IMR-90 (cell line): Measurements from ENCODE around the gene SYNM. TPM values are rescaled to one million over a fixed set of nuclear protein-coding genes. Genes with fewer than 3 reads are reported as not detected.

ENCODE experiments used
- ATAC-seq: fragments of 200-7000 bp; cut with Tn5 transposase; 2 replicates; pipeline ENCODE4 v1.9.1; 2020; ENCODE audit warnings: low read depth, mild to moderate bottlenecking, moderate library complexity
- BruUV-seq: library from RNA; stranded (reverse); fragments of 400-500 nt; replicated peaks from 2 replicates; lab custom pipeline; 2021; lab: Mats Ljungman, UMichigan
- CTCF ChIA-PET: fragments of 300-600 bp; formaldehyde crosslinking; extraction: SDS; loops from one replicate; lab custom pipeline; 2021; ENCODE audit warnings: antibody characterized with exemption; lab: Yijun Ruan, JAX
- POLR2A ChIA-PET: fragments of 300-600 bp; sonication (Branson Sonifier 250); formaldehyde crosslinking; loops from one replicate; lab custom pipeline; 2022; ENCODE audit warnings: antibody characterized with exemption; ENCODE audit not compliant: unreplicated experiment; lab: Charles Lee
- DNase-seq: peaks from one replicate; pipeline ENCODE4 v3.0.0; 2013
- H2AFZ ChIP-seq: replicated peaks from 2 replicates; pipeline ENCODE3; 2013; ENCODE audit warnings: low read length, mild to moderate bottlenecking; ENCODE audit not compliant: poor library complexity
- H2AK5ac ChIP-seq: 2 replicates; pipeline ENCODE4 v1.6.1; 2013; ENCODE audit warnings: low read depth, low read length, inconsistent platforms
- H2AK9ac ChIP-seq: replicated peaks from 2 replicates; pipeline ENCODE3; 2013; ENCODE audit warnings: mild to moderate bottlenecking, low read depth, low read length, moderate library complexity; ENCODE audit not compliant: poor library complexity
- H2BK120ac ChIP-seq: 2 replicates; pipeline ENCODE4 v1.6.1; 2013; ENCODE audit warnings: low read depth, low read length, inconsistent platforms
- H2BK15ac ChIP-seq: 3 replicates; pipeline ENCODE4 v1.6.1; 2013; ENCODE audit warnings: low read depth, low read length, inconsistent platforms
- H2BK20ac ChIP-seq: 2 replicates; pipeline ENCODE4 v1.6.1; 2013; ENCODE audit warnings: low read depth, mild to moderate bottlenecking, inconsistent platforms, low read length, moderate library complexity
- H2BK5ac ChIP-seq: 2 replicates; pipeline ENCODE4 v1.6.1; 2013; ENCODE audit warnings: mild to moderate bottlenecking, low read depth, low read length, inconsistent platforms; ENCODE audit not compliant: poor library complexity, severe bottlenecking
- H3K14ac ChIP-seq: replicated peaks from 2 replicates; pipeline ENCODE4 v1.6.1; 2013; ENCODE audit warnings: low read depth, low read length, inconsistent platforms
- H3K18ac ChIP-seq: 2 replicates; pipeline ENCODE4 v1.6.1; 2013; ENCODE audit warnings: low read depth, low read length, control low read depth
- H3K23ac ChIP-seq: 2 replicates; pipeline ENCODE4 v1.6.1; 2013; ENCODE audit warnings: low read depth, low read length, inconsistent platforms
- H3K27ac ChIP-seq: 2 replicates; pipeline ENCODE4 v1.5.1; 2013; ENCODE audit warnings: mild to moderate bottlenecking, control low read depth, low read length; ENCODE audit not compliant: insufficient read depth
- H3K27me3 ChIP-seq: 2 replicates; pipeline ENCODE4 v1.6.1; 2013; ENCODE audit warnings: low read length; ENCODE audit not compliant: control insufficient read depth, insufficient read depth
- H3K36me3 ChIP-seq: 2 replicates; pipeline ENCODE4 v1.6.1; 2013; ENCODE audit warnings: low read length, mixed read lengths; ENCODE audit not compliant: control insufficient read depth, insufficient read depth
- H3K4ac ChIP-seq: 2 replicates; pipeline ENCODE4 v1.6.1; 2013; ENCODE audit warnings: low read depth, low read length, inconsistent platforms
- H3K4me1 ChIP-seq: 2 replicates; pipeline ENCODE4 v1.6.1; 2013; ENCODE audit warnings: low read length, mixed read lengths; ENCODE audit not compliant: control insufficient read depth, insufficient read depth
- H3K4me2 ChIP-seq: 2 replicates; pipeline ENCODE4 v1.6.1; 2013; ENCODE audit warnings: low read depth, mild to moderate bottlenecking, control low read depth, low read length, moderate library complexity
- H3K4me3 ChIP-seq: 2 replicates; pipeline ENCODE4 v1.5.1; 2013; ENCODE audit warnings: low read depth, mild to moderate bottlenecking, control low read depth, low read length, moderate library complexity; ENCODE audit not compliant: insufficient read depth
- H3K56ac ChIP-seq: 2 replicates; pipeline ENCODE4 v1.6.1; 2013; ENCODE audit warnings: low read length, inconsistent platforms; ENCODE audit not compliant: insufficient read depth; ENCODE audit errors: extremely low read depth
- H3K79me1 ChIP-seq, 2 experiments: 2 replicates each; pipeline ENCODE4 v1.6.1; 2013; ENCODE audit warnings: low read length in 2 of 2, inconsistent platforms in 1 of 2, low read depth in 1 of 2
- H3K9ac ChIP-seq: 2 replicates; pipeline ENCODE4 v1.6.1; 2013; ENCODE audit warnings: low read depth, low read length, control low read depth
- H3K9me1 ChIP-seq: 2 replicates; pipeline ENCODE4 v1.6.1; 2013; ENCODE audit warnings: low read length, inconsistent platforms; ENCODE audit not compliant: insufficient read depth
- H3K9me3 ChIP-seq: 2 replicates; pipeline ENCODE4 v1.6.1; 2013; ENCODE audit warnings: low read length; ENCODE audit not compliant: control insufficient read depth, insufficient read depth
- H4K20me1 ChIP-seq: 2 replicates; pipeline ENCODE4 v1.6.1; 2013; ENCODE audit warnings: low read length, inconsistent platforms; ENCODE audit not compliant: insufficient read depth
- H4K5ac ChIP-seq: 2 replicates; pipeline ENCODE4 v1.6.1; 2013; ENCODE audit warnings: mild to moderate bottlenecking, low read depth, low read length, control low read depth
- H4K8ac ChIP-seq, 2 experiments: 2 replicates each; pipeline ENCODE4 v1.6.1; 2013; ENCODE audit warnings: low read depth in 2 of 2, low read length in 2 of 2, control low read depth in 1 of 2, inconsistent platforms in 1 of 2
- H4K91ac ChIP-seq: 2 replicates; pipeline ENCODE4 v1.6.1; 2013; ENCODE audit warnings: low read depth, low read length, inconsistent platforms; ENCODE audit not compliant: insufficient read depth
- BHLHE40 ChIP-seq: fragments of 150-350 bp; IDR thresholded peaks from 2 replicates; pipeline ENCODE4 v1.6.1; 2016; ENCODE audit warnings: mild to moderate bottlenecking, low read depth, low read length
- NFE2L2 ChIP-seq: fragments of 150-350 bp; IDR thresholded peaks from 2 replicates; pipeline ENCODE4 v1.6.1; 2016; ENCODE audit warnings: low read depth, mild to moderate bottlenecking, low read length
- RFX5 ChIP-seq: IDR thresholded peaks from 2 replicates; pipeline ENCODE4 v1.8.0; 2012; ENCODE audit warnings: low read depth, mild to moderate bottlenecking, low read length, moderate library complexity
- WGBS, 2 experiments: methylation state at CpG; one replicate each; pipeline versions ENCODE4 v1.1.5 to v1.1.7; 2013; ENCODE audit warnings: missing lambda C conversion rate in 2 of 2; ENCODE audit not compliant: insufficient read length in 1 of 2; ENCODE audit errors: extremely low coverage in 2 of 2; 5-methylcytosine and 5-hydroxymethylcytosine counted together
- dilution Hi-C: fragments of 300-500 bp; cut with HindIII; formaldehyde crosslinking; loops from one replicate; pipeline ENCODE4 v1.14.3; 2018; ENCODE audit warnings: low sequenced_read_pairs; ENCODE audit not compliant: unreplicated experiment
- in situ Hi-C: fragments of 300-500 bp; cut with MboI; formaldehyde crosslinking; loops from 3 replicates; pipeline ENCODE4 v1.14.3; 2019; ENCODE audit warnings: low sequenced_read_pairs, inconsistent platforms, mixed read lengths
- intact Hi-C: fragments of 100-400 bp; cut with micrococcal nuclease; formaldehyde crosslinking; loops from 2 replicates; pipeline ENCODE4 v1.10.0; 2022
- polyA plus RNA-seq, 3 experiments: library from polyadenylated mRNA; depleted of rRNA; stranded (reverse); fragments of >200 nt; gene quantifications; 2 replicates each; pipeline ENCODE4 v1.2.3, GENCODE V29; 2012; ENCODE audit warnings: low replicate concordance in 1 of 3
- total RNA-seq: library from RNA; depleted of rRNA; stranded (reverse); fragments of >200 nt; gene quantifications from 2 replicates; pipeline ENCODE4 v1.2.3, GENCODE V29; 2012

The SYNM gene
- total and polyA plus RNA-seq, 2 of the 4 experiments (the other 2 are of a cell fraction), result 2.1 to 3.4 TPM

- Histone ChIP-seq H2AK9ac (no peak overlapping the region), H3K4me3 (no peak overlapping the region), H2BK5ac (no peak overlapping the region), H2AK5ac (no peak overlapping the region), H2BK120ac (no peak overlapping the region), H4K20me1 (no peaks in the 10 kb centered on the region), H3K79me1 (no peaks in the 10 kb centered on the region), H3K4ac (no peak overlapping the region), H3K27me3 (peaks cover 12% of the 10 kb centered on the region), H3K18ac (no peak overlapping the region), H3K27ac (no peak overlapping the region), H3K4me2 (no peak overlapping the region), H2BK15ac (no peak overlapping the region), H3K56ac (no peak overlapping the region), H4K91ac (no peak overlapping the region), H3K14ac (no peak overlapping the region), H3K9me3 (no peaks in the 10 kb centered on the region), H3K36me3 (no peaks in the 10 kb centered on the region), H3K9ac (no peak overlapping the region), H2AFZ (no peak overlapping the region), H4K8ac (no peak overlapping the region), H3K23ac (no peak overlapping the region), H4K5ac (no peak overlapping the region), H2BK20ac (no peak overlapping the region), H3K9me1 (peaks cover 6% of the 10 kb centered on the region; the same call in 1 of the 2 replicates), H3K4me1 (peaks cover 1% of the 10 kb centered on the region; the same call in 1 of the 2 replicates)
- CTCF ChIA-PET, result no interaction called here
- POLR2A ChIA-PET, result no interaction called here
- in situ Hi-C loops (loop anchor here (5.0 kb wide), 1 partner anchor 115 kb away; no protein-coding TSS in a partner anchor), dilution Hi-C loops (no loop called here), intact Hi-C loops (no loop called here)
- no TSS peak for BruUV-seq
- WGBS, 2 experiments, result 93% methylated on average over 5 of the region's 11 CpGs; no CpG with 5 or more reads in 1 of the 2 experiments
- ATAC-seq (no peak), DNase-seq (no peak)
- TF ChIP-seq RFX5, result no peak
- TF ChIP-seq NFE2L2, result no peak
- TF ChIP-seq BHLHE40, result no peak
Measured at GRCh38 chr15:99096894-99097426, 7.9 kb upstream of the SYNM start.
